ENCODE data around the gene ASB1.

DNA sequence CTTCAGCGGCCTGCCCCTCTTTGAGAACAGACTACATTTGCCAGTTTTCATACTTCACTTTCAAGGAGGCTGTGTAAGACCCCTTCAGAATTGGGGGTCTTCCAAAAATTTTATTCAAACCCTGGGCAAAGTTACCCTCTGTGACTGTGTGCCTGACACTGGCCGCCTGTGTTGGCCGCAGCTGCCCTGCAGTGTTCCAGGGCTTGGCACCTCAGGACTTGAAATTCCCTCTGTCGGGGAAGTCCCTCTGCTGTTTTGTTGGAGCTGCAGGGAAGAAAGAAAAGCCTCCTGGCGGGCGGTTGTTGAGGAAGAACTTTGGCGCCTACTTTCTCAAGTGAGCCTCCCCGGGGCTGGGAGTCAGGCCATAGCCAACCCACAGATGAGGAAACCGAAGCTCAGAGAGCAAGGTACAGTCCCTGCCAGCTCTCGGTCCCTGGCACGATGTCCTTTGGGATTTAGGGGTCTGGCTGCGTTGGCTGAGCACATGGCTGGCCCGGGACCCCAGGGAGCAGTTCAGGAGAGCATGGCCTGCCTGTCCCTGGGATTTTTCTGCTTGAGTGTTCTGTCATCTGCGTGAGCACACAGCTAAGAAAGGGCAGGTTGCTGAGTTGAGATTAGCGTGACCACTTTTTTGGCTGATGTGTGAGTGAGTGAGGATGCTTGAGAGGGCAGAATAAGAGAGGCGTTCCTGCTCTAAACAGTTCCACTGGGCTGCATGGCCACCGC is 17.9 kb upstream of the ASB1 start:
- TF ChIP-seq, protein P1, sequence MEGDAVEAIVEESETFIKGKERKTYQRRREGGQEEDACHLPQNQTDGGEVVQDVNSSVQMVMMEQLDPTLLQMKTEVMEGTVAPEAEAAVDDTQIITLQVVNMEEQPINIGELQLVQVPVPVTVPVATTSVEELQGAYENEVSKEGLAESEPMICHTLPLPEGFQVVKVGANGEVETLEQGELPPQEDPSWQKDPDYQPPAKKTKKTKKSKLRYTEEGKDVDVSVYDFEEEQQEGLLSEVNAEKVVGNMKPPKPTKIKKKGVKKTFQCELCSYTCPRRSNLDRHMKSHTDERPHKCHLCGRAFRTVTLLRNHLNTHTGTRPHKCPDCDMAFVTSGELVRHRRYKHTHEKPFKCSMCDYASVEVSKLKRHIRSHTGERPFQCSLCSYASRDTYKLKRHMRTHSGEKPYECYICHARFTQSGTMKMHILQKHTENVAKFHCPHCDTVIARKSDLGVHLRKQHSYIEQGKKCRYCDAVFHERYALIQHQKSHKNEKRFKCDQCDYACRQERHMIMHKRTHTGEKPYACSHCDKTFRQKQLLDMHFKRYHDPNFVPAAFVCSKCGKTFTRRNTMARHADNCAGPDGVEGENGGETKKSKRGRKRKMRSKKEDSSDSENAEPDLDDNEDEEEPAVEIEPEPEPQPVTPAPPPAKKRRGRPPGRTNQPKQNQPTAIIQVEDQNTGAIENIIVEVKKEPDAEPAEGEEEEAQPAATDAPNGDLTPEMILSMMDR (IDR thresholded peaks at IDR 0.05): no peak
- TF ChIP-seq POLR2A (IDR thresholded peaks at IDR 0.05): no peak
- no peak for TF ChIP-seq EP300 (IDR thresholded peaks at IDR 0.05)
- no peak for TF ChIP-seq POLR2AphosphoS5 (IDR thresholded peaks at IDR 0.05)
